WTC11 (cell line): ENCODE results near the gene TPGS1.

Experiments
- ATF1 ChIP-seq: sonication (generic); formaldehyde crosslinking; IDR thresholded peaks from 2 replicates; pipeline ENCODE4 v1.8.1; 2023; ENCODE audit warnings: mild to moderate bottlenecking, moderate library complexity, missing genetic modification reagents
- CBFB ChIP-seq: sonication (generic); formaldehyde crosslinking; IDR thresholded peaks from 2 replicates; pipeline ENCODE4 v1.8.1; 2022; ENCODE audit warnings: mild to moderate bottlenecking, low read depth, missing genetic modification reagents
- CREB1 ChIP-seq: sonication (generic); formaldehyde crosslinking; IDR thresholded peaks from 2 replicates; pipeline ENCODE4 v1.8.0; 2023; ENCODE audit warnings: mild to moderate bottlenecking, missing genetic modification reagents
- CTCF ChIP-seq: fragments of 200-600 bp; IDR thresholded peaks from 2 replicates; pipeline ENCODE4 v1.8.0; 2022; ENCODE audit warnings: antibody characterized with exemption
- ETV6 ChIP-seq: sonication (generic); formaldehyde crosslinking; IDR thresholded peaks from 2 replicates; pipeline ENCODE4 v1.8.1; 2022; ENCODE audit warnings: mild to moderate bottlenecking, missing genetic modification reagents
- NR1H2 ChIP-seq: sonication (generic); formaldehyde crosslinking; IDR thresholded peaks from 2 replicates; pipeline ENCODE4 v1.9.0; 2021; ENCODE audit warnings: mild to moderate bottlenecking, moderate library complexity, missing genetic modification reagents
- SOX15 ChIP-seq: fragments of 250-450 bp; sonication (Bioruptor Pico); IDR thresholded peaks from 2 replicates; pipeline ENCODE4 v1.9.0; 2021; ENCODE audit warnings: mild to moderate bottlenecking
- TCF7 ChIP-seq: sonication (generic); formaldehyde crosslinking; IDR thresholded peaks from 2 replicates; pipeline ENCODE4 v1.8.0; 2022; ENCODE audit warnings: mild to moderate bottlenecking, low read depth, missing genetic modification reagents, moderate library complexity
- TF ChIP-seq, protein P1 (sequence below): sonication (generic); formaldehyde crosslinking; IDR thresholded peaks from 2 replicates; pipeline ENCODE4 v1.8.1; 2023; ENCODE audit warnings: mild to moderate bottlenecking, missing genetic modification reagents, moderate library complexity
- TF ChIP-seq, protein P2 (sequence below): sonication (generic); formaldehyde crosslinking; IDR thresholded peaks from 2 replicates; pipeline ENCODE4 v1.8.1; 2022; ENCODE audit warnings: low read depth, mild to moderate bottlenecking, moderate library complexity, missing genetic modification reagents, borderline replicate concordance
- TF ChIP-seq, protein P3 (sequence below): sonication (generic); formaldehyde crosslinking; IDR thresholded peaks from 2 replicates; pipeline ENCODE4 v1.8.0; 2022; ENCODE audit warnings: mild to moderate bottlenecking, missing genetic modification reagents

DNA sequence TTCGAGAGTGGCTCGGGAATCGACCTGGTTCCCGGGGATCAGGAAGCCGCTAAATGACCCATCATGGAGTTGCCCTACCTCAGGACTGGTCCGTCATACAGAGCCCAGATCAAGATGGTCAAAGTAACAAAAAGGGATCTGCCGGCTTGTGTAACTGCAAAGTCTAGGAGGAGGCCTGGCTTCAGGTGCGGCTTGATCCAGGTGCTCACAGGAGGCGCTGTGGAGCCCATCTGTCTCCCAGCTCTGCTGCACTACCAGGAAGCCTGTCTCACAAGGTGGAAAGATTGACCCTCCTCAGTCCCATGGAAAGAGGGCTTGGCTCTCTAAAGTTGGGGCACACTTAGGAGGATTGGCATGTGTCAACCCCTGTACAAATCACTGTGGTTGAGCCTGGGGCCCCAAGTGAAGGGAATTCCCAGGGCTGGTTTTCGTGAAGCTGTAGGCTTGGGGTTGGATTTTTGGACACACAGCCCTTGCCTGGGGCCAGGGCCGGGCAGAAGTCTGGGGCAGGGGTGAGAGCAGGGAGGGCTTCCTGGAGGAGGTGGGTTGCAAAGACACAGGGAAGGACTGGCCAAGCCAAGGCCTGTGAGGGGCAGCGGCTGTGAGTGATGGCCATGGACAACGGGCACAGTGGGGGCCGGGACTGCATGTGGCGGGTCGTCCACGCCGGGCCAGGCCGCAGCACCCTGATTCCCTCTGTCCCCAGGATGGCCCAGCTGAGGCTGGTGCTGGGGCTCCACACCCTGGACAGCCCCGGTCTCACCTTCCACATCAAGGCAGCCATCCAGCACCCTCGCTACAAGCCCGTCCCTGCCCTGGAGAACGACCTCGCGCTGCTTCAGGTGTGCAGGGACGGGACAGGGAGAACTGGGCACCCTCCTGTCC lies 40.8 kb downstream of the TPGS1 start:
- no peak for TF ChIP-seq CREB1
- TF ChIP-seq, protein P1, sequence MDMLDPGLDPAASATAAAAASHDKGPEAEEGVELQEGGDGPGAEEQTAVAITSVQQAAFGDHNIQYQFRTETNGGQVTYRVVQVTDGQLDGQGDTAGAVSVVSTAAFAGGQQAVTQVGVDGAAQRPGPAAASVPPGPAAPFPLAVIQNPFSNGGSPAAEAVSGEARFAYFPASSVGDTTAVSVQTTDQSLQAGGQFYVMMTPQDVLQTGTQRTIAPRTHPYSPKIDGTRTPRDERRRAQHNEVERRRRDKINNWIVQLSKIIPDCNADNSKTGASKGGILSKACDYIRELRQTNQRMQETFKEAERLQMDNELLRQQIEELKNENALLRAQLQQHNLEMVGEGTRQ (CRISPR knock-in tag), result no peak
- TF ChIP-seq TCF7 (CRISPR knock-in tag), result no peak
- no peak for TF ChIP-seq CBFB (CRISPR knock-in tag)
- no peak for TF ChIP-seq ETV6 (CRISPR knock-in tag)
- TF ChIP-seq, protein P2, sequence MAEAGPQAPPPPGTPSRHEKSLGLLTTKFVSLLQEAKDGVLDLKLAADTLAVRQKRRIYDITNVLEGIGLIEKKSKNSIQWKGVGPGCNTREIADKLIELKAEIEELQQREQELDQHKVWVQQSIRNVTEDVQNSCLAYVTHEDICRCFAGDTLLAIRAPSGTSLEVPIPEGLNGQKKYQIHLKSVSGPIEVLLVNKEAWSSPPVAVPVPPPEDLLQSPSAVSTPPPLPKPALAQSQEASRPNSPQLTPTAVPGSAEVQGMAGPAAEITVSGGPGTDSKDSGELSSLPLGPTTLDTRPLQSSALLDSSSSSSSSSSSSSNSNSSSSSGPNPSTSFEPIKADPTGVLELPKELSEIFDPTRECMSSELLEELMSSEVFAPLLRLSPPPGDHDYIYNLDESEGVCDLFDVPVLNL (CRISPR knock-in tag), result no peak
- TF ChIP-seq NR1H2 (CRISPR knock-in tag), result no peak
- TF ChIP-seq CTCF, result no peak
- no peak for TF ChIP-seq SOX15 (CRISPR knock-in tag)
- TF ChIP-seq, protein P3, sequence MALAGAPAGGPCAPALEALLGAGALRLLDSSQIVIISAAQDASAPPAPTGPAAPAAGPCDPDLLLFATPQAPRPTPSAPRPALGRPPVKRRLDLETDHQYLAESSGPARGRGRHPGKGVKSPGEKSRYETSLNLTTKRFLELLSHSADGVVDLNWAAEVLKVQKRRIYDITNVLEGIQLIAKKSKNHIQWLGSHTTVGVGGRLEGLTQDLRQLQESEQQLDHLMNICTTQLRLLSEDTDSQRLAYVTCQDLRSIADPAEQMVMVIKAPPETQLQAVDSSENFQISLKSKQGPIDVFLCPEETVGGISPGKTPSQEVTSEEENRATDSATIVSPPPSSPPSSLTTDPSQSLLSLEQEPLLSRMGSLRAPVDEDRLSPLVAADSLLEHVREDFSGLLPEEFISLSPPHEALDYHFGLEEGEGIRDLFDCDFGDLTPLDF (CRISPR knock-in tag), result no peak
- TF ChIP-seq ATF1 (CRISPR knock-in tag), result no peak
